NAMALWA (cell line): ENCODE data around the gene FABP6.
"Not testable (repeated sequence)": the region's sequence is repeated elsewhere in the genome, so short reads cannot be mapped to it uniquely, and the experiment has no call there.

Experiments used
- DNase-seq: peaks from one replicate; pipeline ENCODE4 v3.0.0-alpha.2; 2015; ENCODE audit warnings: low spot score

The FABP6 gene

GRCh38 chr5:160229190-160229742 is at the start of gene FABP6:
FABP6 (plus strand) TSS chr5:160229506; CDS start chr5:160229558, 52 bp downstream.
- DNase-seq: no peak

GRCh38 chr5:160180931-160181330 is 48.4 kb upstream of the FABP6 start:
- DNase-seq: no peak

- DNase-seq: no peak
Observed at GRCh38 chr5:160181965-160182622, 47.2 kb upstream of the FABP6 start.

- DNase-seq: no peak
Observed at GRCh38 chr5:160183075-160183474, 46.2 kb upstream of the FABP6 start.

GRCh38 chr5:160185626-160186360 is 43.5 kb upstream of the FABP6 start:
- DNase-seq: no peak

GRCh38 chr5:160186480-160186879 is 42.8 kb upstream of the FABP6 start:
- no peak for DNase-seq

- no peak for DNase-seq
Observed at GRCh38 chr5:160187091-160187490, 42.2 kb upstream of the FABP6 start.

- DNase-seq: no peak
Observed at GRCh38 chr5:160188141-160189015, 40.9 kb upstream of the FABP6 start.

GRCh38 chr5:160192424-160192823 is 36.9 kb upstream of the FABP6 start:
- DNase-seq: no peak

GRCh38 chr5:160193076-160193475 is 36.2 kb upstream of the FABP6 start:
- DNase-seq: not testable (repeated sequence)

- not testable (repeated sequence) for DNase-seq
Observed at GRCh38 chr5:160193790-160194189, 35.5 kb upstream of the FABP6 start.

GRCh38 chr5:160197341-160198144 is 31.8 kb upstream of the FABP6 start:
- no peak for DNase-seq

- no peak for DNase-seq
Observed at GRCh38 chr5:160198146-160198545, 31.2 kb upstream of the FABP6 start.

- DNase-seq: no peak
Observed at GRCh38 chr5:160198841-160199409, 30.4 kb upstream of the FABP6 start.

GRCh38 chr5:160199410-160199911 is 29.8 kb upstream of the FABP6 start:
- peak; percentile 78 for DNase-seq

- DNase-seq: no peak
Observed at GRCh38 chr5:160207061-160207460, 22.2 kb upstream of the FABP6 start.

GRCh38 chr5:160209917-160210316 is 19.4 kb upstream of the FABP6 start:
- DNase-seq: no peak

- no peak for DNase-seq
Observed at GRCh38 chr5:160210606-160211005, 18.7 kb upstream of the FABP6 start.

- DNase-seq: no peak
Observed at GRCh38 chr5:160211352-160211751, 18.0 kb upstream of the FABP6 start.

- peak; percentile 54 for DNase-seq
Observed at GRCh38 chr5:160213537-160213936, 15.8 kb upstream of the FABP6 start.

GRCh38 chr5:160219356-160219755 is 9.9 kb upstream of the FABP6 start:
- no peak for DNase-seq
